ENCODE data around the gene ANKFN1. TPM values are rescaled to one million over a fixed set of nuclear protein-coding genes. Genes with fewer than 3 reads are reported as not detected.
A peak's percentile ranks its signal among the peaks of the same experiment; 100 is the strongest.

Gene ANKFN1
- polyA plus RNA-seq, 3 donors = 0.70 to 1.4 (median 0.80) TPM

DNA sequence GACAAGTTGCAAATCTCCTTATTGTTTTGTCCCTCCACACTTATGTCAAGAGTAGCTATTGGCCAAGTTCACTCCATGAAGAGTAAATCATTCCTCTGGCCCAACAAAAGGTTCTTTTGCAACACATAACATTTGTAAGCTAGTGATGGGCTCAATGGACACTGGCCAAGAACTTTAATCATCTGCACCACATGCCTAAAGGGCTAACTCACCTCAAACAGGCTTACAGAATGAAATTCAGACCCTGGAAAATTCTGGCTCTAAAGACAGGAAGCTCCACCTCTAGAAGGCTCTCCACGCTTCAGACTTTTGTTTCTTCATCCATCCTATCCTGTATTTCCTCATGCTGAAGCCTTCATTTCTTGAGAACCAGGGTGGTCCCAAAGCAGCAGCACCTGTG lies 10.9 kb upstream of the ANKFN1 start:
- no peak for DNase-seq (ENCODE audit: extremely low read depth in 1 of 11, low read depth in 9 of 11, low spot score in 4 of 11)

GRCh38 chr17:56142781-56143180 lies 10.5 kb upstream of the ANKFN1 start:
- DNase-seq (ENCODE audit: extremely low read depth in 1 of 11, low read depth in 9 of 11, low spot score in 4 of 11) = no peak

GRCh38 chr17:56144223-56144622 lies 9.1 kb upstream of the ANKFN1 start:
- DNase-seq (ENCODE audit: extremely low read depth in 1 of 11, low read depth in 9 of 11, low spot score in 4 of 11) = peak in 1 of 11 donors; percentile 9

- DNase-seq (ENCODE audit: extremely low read depth in 1 of 11, low read depth in 9 of 11, low spot score in 4 of 11) = no peak
Observed at GRCh38 chr17:56146534-56146933, 6.7 kb upstream of the ANKFN1 start.

DNA sequence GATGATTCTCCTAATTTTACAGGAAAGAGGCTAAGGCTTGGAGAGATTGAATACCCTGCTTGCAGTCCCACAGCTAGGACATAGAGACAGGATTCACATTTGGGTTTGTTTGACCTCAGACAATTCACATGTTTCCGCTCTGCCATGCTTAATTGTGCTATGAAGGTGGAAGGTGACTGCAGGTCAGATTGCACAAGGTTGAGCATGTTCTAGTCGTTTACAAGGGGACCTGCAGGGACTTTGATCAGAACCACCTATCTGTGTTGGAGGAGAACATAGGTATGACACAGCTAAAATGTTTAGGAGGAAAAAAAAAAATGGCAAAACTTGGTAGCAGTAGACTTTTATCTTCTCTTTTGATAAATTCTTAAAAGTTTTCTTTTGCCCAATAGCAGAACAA lies 4.9 kb upstream of the ANKFN1 start:
- DNase-seq (ENCODE audit: extremely low read depth in 1 of 11, low read depth in 9 of 11, low spot score in 4 of 11) = no peak

DNA sequence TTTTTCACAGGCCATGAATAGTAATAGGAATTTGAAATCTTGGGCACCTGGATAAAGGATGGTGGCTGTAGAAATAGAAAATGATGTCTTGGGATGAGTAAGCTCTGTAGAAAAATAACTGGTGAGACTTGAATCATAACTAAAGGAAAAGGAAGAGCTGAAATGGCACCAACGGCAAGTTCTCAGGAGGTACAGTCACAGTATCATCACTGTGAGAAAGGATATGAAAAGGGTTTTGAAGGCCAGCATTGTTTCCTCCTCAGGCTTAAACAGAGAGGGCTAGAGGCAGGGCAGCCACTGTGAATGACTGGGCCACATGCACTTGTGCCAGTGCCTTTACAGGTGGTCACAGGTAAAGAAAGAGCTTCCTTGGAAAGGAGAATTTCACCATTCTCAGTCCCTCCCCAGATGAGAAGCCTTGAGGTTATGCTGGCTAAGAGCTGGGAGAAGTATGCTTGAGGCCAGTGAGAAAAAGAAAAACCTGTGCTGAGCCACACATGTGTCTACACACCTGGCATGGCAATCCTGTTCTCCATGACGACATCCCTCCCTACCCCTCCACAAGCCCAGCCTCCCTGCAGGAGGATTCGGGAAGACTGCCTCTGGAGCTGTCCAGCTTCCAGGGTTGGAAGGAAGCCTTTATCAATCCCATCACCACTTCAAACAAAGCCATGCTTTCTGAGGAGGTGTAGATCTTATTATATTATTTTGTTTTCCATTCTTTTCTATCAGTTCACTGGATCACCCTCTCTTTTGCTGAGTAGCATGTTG lies 3.8 kb upstream of the ANKFN1 start:
- DNase-seq (ENCODE audit: extremely low read depth in 1 of 11, low read depth in 9 of 11, low spot score in 4 of 11) = no peak

GRCh38 chr17:56150649-56151048 lies 2.6 kb upstream of the ANKFN1 start:
- no peak for DNase-seq (ENCODE audit: extremely low read depth in 1 of 11, low read depth in 9 of 11, low spot score in 4 of 11)

GRCh38 chr17:56157845-56158244 lies 4.6 kb downstream of the ANKFN1 start:
- DNase-seq (ENCODE audit: extremely low read depth in 1 of 11, low read depth in 9 of 11, low spot score in 4 of 11) = no peak

DNA sequence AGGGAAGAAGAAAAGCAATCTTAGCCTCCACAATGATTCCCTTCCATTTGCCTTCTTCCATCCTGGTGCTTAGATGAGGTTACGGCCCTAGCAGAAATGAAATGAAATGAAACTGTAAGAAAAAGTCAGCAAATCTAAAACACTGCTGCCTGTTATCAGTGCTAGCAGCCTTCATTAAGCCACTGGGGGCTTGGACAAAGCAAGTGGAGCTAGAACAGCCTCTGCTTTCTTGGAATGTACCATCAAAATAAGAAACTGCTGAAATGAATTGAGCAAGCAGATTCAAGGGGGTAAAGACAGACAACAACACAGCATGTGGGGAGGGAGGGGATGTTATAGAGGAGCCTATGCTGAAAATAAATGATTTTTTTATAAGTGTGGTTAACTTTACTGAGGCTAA lies 5.1 kb downstream of the ANKFN1 start:
- DNase-seq (ENCODE audit: extremely low read depth in 1 of 11, low read depth in 9 of 11, low spot score in 4 of 11) = no peak

DNA sequence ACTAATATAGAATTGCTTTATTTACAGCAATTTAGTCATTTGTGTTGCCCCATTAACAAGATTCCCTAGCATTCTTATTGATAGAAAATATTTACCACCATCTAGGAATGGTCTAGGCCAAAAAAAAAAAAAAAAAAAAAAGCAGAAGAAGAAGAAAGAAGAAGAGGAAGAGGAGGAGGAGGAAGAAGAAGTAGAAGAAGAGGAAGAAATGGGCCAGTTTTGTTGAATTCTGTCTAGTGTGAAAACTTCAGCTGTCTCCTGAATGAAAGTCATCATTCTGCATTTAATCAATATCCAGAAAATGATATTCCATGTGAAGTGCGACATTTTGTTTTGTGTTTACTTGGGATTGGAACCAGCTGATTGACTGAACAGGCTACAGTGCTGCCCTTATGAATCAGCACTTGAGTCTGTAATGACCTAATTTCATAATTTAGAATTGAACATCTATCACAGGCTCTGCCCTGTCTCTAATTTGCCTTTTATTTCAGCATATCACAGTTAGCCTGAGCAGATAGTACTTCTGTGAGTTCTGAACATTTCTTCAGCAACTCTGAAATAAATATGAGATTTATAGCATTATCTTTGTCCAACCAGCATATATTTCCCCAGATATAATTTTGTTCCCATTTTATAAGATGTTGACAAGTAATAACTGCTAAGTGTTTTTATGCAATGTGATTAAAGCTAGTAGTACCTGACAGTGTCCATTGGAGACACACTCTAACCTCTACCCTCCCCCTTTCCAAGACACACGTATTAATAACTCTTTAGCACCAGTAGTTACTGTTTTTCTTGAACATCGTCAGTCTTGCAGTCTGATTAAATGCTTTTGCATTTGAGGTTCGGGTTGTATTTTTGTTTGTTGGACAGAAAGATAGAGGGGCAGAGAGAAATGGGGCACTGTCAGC lies 5.9 kb downstream of the ANKFN1 start:
- DNase-seq (ENCODE audit: extremely low read depth in 1 of 11, low read depth in 9 of 11, low spot score in 4 of 11) = no peak

DNA sequence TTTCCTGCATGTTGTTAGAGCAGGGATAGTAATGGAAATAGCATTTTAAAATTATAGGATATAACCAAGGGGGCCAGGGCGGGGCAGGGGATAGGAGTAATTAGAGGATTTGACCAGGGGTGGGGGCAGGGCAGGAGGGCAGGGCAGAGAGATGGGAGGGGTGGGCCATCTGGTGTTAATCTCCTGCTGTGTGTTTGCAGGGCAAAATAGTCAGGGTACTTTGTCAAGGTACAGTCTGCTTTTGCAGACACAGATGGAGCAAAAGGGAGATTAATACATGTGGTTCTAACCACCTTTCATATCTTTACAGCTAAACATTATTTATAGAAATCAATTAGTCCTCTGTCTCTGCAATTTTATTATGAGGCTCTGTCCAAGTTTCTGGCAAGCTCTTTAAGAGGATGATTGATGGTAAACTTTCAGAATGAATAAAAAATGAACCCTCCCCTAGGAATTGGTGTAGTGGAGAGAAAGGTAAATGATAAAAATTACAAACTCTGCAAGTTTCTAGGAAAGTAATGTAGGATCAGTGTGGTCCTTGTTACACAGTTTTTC lies 6.6 kb downstream of the ANKFN1 start:
- no peak for DNase-seq (ENCODE audit: extremely low read depth in 1 of 11, low read depth in 9 of 11, low spot score in 4 of 11)

DNA sequence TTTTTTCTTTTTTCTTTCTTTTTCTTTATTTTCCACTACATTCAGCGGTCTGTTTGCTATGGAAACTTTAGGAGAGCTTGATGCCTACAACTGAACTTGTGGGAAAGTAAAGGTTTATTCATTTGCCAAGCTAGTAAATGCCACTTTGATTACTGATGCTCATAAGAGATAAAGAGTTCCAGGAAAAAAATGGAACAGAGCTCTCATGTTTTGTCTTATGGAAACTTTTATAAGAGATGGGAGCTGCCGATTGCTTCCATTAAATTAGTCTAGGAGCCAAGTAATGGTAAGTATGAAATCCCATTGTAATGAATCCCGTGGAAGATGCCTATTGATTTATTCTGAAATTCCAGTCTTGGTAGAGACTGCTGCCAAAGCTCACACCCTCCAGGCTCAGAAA lies 7.1 kb downstream of the ANKFN1 start:
- no peak for DNase-seq (ENCODE audit: extremely low read depth in 1 of 11, low read depth in 9 of 11, low spot score in 4 of 11)

DNA sequence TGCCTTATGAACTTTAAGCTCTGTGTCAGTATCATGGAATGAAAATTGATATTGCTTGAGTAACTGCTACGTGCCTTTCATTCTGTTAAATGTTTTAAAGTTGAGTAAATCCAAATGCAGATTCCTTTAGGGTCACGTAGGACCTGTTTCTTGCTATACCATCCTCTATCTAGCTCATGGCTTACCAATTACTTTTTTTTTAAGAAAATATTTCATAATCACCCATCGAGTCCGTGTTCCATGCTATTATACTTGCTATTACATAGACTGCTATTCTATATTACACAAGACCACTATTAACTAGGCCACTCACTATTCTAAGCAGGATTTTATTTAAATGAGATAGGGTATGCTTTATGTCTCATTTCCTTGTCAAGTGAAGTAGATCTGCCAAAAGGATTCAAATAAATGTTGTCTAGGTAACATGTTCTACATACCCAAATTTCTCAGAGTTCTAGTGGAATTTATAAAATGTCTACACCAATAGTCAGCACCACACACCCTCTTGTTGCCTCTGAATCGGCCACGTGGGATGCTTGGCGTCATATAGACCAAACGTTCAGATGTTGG lies 11.9 kb downstream of the ANKFN1 start:
- DNase-seq (ENCODE audit: extremely low read depth in 1 of 11, low read depth in 9 of 11, low spot score in 4 of 11) = no peak

- DNase-seq (ENCODE audit: extremely low read depth in 1 of 11, low read depth in 9 of 11, low spot score in 4 of 11) = no peak
Observed at GRCh38 chr17:56167491-56167890, 14.2 kb downstream of the ANKFN1 start.

GRCh38 chr17:56169621-56170020 lies 16.3 kb downstream of the ANKFN1 start:
- DNase-seq (ENCODE audit: extremely low read depth in 1 of 11, low read depth in 9 of 11, low spot score in 4 of 11) = no peak

- DNase-seq (ENCODE audit: extremely low read depth in 1 of 11, low read depth in 9 of 11, low spot score in 4 of 11) = no peak
Observed at GRCh38 chr17:56171186-56171959, 18.1 kb downstream of the ANKFN1 start.

GRCh38 chr17:56172517-56172982 lies 19.3 kb downstream of the ANKFN1 start:
- peak in 8 of 11 donors; percentile 9 to 45 (median 21) for DNase-seq (ENCODE audit: extremely low read depth in 1 of 11, low read depth in 9 of 11, low spot score in 4 of 11)

- no peak for DNase-seq (ENCODE audit: extremely low read depth in 1 of 11, low read depth in 9 of 11, low spot score in 4 of 11)
Observed at GRCh38 chr17:56173026-56173425, 19.8 kb downstream of the ANKFN1 start.

All from renal cortex interstitium (tissue), 11 donors.